H1 (cell line): Measurements from ENCODE around the gene TNN. TPM values are rescaled to one million over a fixed set of nuclear protein-coding genes. Genes with fewer than 3 reads are reported as not detected.

Source experiments
- CHD7 ChIP-seq: fragments of 300-600 bp; sonication (generic); IDR thresholded peaks from 2 replicates; pipeline ENCODE4 v1.7.1; 2012; ENCODE audit warnings: low read length, moderate library complexity, mild to moderate bottlenecking, inconsistent platforms; ENCODE audit not compliant: insufficient replicate concordance
- FOSL1 ChIP-seq: IDR thresholded peaks from 2 replicates; pipeline ENCODE4 v1.6.1; 2011; ENCODE audit warnings: mild to moderate bottlenecking, low read depth, low read length, moderate library complexity; ENCODE audit not compliant: insufficient read depth
- KDM1A ChIP-seq: fragments of 200-600, 300-600 bp; sonication (generic); IDR thresholded peaks from 2 replicates; pipeline ENCODE4 v1.7.1; 2016; ENCODE audit warnings: mild to moderate bottlenecking, low read length, borderline replicate concordance
- POLR2A ChIP-seq, 2 experiments: IDR thresholded peaks; 1 replicate in 1 of 2; 2 replicates in 1 of 2; pipeline ENCODE4 v1.6.1; 2011; ENCODE audit warnings: low read depth in 2 of 2, low read length in 2 of 2, mild to moderate bottlenecking in 2 of 2; ENCODE audit errors: control extremely low read depth in 1 of 2
- RBBP5 ChIP-seq: IDR thresholded peaks from 2 replicates; pipeline ENCODE4 v1.7.1; 2012; ENCODE audit warnings: low read depth, mild to moderate bottlenecking, inconsistent platforms, low read length, moderate library complexity, borderline replicate concordance
- USF2 ChIP-seq: IDR thresholded peaks from 2 replicates; pipeline ENCODE4 v1.6.1; 2011; ENCODE audit warnings: low read length, improper control_type of control experiment
- polyA plus RNA-seq, 7 experiments: library from polyadenylated mRNA; depleted of rRNA in 3 of 7; stranded (reverse) in 5 of 7; unstranded in 2 of 7; fragments of >200 nt in 5 of 7; fragments of 200-250 nt in 2 of 7; gene quantifications; 1 replicate in 5 of 7; 2 replicates in 1 of 7; 4 replicates in 1 of 7; pipeline versions ENCODE4 v1.2.1 to v1.2.3, GENCODE V29; 2011 to 2013; ENCODE audit warnings: missing spikeins in 2 of 7, mixed read lengths in 2 of 7
- total RNA-seq: library from RNA; stranded (reverse); fragmentation: NEBNext Ultra II Directional; extraction: Animal tissue kit (Norgen Biotek cat#: 25700); gene quantifications from 2 replicates; pipeline ENCODE4 v1.2.1, GENCODE V29; 2021

TNN gene
- total and polyA plus RNA-seq, 2 of the 8 experiments (the other 6 are each of a cell fraction or from before 2014, with no cell fraction given), result 0.21 to 0.30 TPM

GRCh38 chr1:175136246-175136645, 68.6 kb downstream of the TNN start (continued):
- TF ChIP-seq CHD7 (no peak), POLR2A (IDR thresholded peaks at IDR 0.05; ENCODE audit: control extremely low read depth in 1 of 2, low read depth in 2 of 2, low read length in 2 of 2) (no peak), RBBP5 (no peak), USF2 (no peak), KDM1A (no peak), FOSL1 (no peak)
